ENCODE measurements around the gene NUBPL.
"Not testable (repeated sequence)": the region's sequence is repeated elsewhere in the genome, so short reads cannot be mapped to it uniquely, and the experiment has no call there.

NUBPL gene

GRCh38 chr14:31813724-31814490 is 252.7 kb downstream of the NUBPL start:
- not testable (repeated sequence) for DNase-seq (ENCODE audit: low spot score)

- no peak for DNase-seq (ENCODE audit: low spot score)
These were observed 258.1 kb downstream of the NUBPL start for GRCh38 chr14:31819281-31819680.

- DNase-seq (ENCODE audit: low spot score), result no peak
These were observed 264.3 kb downstream of the NUBPL start for GRCh38 chr14:31825459-31825858.

GRCh38 chr14:31827325-31827724 is 266.1 kb downstream of the NUBPL start:
- no peak for DNase-seq (ENCODE audit: low spot score)

GRCh38 chr14:31828946-31829868 is 268.0 kb downstream of the NUBPL start:
- no peak for DNase-seq (ENCODE audit: low spot score)

- no peak for DNase-seq (ENCODE audit: low spot score)
These were observed 273.4 kb downstream of the NUBPL start for GRCh38 chr14:31834616-31835015.

- no peak for DNase-seq (ENCODE audit: low spot score)
These were observed 273.8 kb downstream of the NUBPL start for GRCh38 chr14:31835049-31835448.

GRCh38 chr14:31837031-31837430 is 275.8 kb downstream of the NUBPL start:
- no peak for DNase-seq (ENCODE audit: low spot score)

- no peak for DNase-seq (ENCODE audit: low spot score)
These were observed 281.7 kb downstream of the NUBPL start for GRCh38 chr14:31842899-31843298.

GRCh38 chr14:31843361-31844091 is 282.3 kb downstream of the NUBPL start:
- DNase-seq (ENCODE audit: low spot score), result no peak

- DNase-seq (ENCODE audit: low spot score), result no peak
These were observed 293.4 kb downstream of the NUBPL start for GRCh38 chr14:31854508-31855075.

GRCh38 chr14:31855262-31855661 is 294.1 kb downstream of the NUBPL start:
- no peak for DNase-seq (ENCODE audit: low spot score)

GRCh38 chr14:31856003-31856402 is 294.8 kb downstream of the NUBPL start:
- not testable (repeated sequence) for DNase-seq (ENCODE audit: low spot score)

GRCh38 chr14:31858868-31859267 is 297.7 kb downstream of the NUBPL start:
- DNase-seq (ENCODE audit: low spot score), result no peak

GRCh38 chr14:31864937-31865855 is 304.0 kb downstream of the NUBPL start:
- DNase-seq (ENCODE audit: low spot score), result no peak

- DNase-seq (ENCODE audit: low spot score), result no peak
These were observed 306.4 kb downstream of the NUBPL start for GRCh38 chr14:31867570-31867969.

- not testable (repeated sequence) for DNase-seq (ENCODE audit: low spot score)
These were observed 306.9 kb downstream of the NUBPL start for GRCh38 chr14:31868096-31868495.

- DNase-seq (ENCODE audit: low spot score), result no peak
These were observed 315.5 kb downstream of the NUBPL start for GRCh38 chr14:31876741-31877140.

GRCh38 chr14:31877255-31877798 is 316.1 kb downstream of the NUBPL start:
- no peak for DNase-seq (ENCODE audit: low spot score)

GRCh38 chr14:31879661-31880348 is 318.6 kb downstream of the NUBPL start:
- DNase-seq (ENCODE audit: low spot score), result no peak
